NCI-H82 treated with DMSO at 0.1 percent for 48 hours (cell line): ENCODE measurements around the gene KTN1.

Experiments used
- DNase-seq: peaks from one replicate; lab custom pipeline; 2025; ENCODE audit not compliant: unreplicated experiment; lab: John Stamatoyannopoulos, UW

KTN1 gene

DNA sequence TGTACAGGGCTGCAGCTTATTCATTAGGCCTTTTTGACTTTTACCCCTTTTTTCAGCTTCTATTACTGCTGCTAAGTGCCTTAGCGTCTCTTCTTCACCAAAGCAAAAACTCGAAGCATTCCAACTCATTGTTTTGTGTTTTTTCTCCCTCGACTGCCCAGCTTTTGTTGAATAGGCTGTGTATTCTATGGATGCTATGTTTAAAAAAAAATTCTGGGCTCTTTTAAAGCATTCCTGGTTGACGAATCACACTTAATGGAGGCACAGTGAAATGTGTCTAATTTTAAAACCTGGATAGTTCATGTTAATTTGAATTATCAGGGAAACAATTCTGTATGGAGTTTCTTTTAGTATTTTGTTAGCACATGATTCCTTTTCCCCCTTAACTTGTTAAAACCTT lies 29.7 kb downstream of the KTN1 start:
- DNase-seq: no peak

DNA sequence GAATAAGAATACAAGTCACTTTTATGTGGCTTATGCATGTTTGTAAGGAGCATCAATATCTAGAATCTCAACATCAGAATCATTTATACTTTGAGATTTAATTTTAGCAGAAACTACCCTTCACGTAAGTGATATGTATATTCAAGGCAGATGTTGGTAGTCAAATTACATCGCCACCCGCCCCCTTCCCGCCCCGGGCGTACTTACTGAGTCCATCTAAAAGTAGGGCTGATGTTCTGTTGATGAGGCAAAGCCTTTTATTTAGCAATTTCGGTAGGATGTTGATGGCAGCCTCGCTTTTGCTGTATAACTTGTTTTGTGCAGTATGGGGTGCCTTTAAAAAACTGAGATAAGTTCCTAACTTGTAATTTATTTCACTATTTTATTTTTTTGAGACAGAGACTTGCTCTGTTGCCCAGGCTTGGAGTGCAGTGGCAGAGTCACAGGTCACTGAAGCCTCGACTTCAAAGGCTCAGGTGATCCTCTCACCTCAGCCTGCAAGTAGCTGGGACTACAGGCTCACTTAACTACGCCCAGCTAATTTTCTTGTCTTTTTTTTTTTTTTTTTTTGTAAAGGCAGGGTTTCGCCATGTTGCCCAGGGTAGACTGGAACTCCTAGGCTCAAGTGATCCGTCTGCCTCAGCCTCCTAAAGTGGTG lies 30.8 kb downstream of the KTN1 start:
- no peak for DNase-seq

DNA sequence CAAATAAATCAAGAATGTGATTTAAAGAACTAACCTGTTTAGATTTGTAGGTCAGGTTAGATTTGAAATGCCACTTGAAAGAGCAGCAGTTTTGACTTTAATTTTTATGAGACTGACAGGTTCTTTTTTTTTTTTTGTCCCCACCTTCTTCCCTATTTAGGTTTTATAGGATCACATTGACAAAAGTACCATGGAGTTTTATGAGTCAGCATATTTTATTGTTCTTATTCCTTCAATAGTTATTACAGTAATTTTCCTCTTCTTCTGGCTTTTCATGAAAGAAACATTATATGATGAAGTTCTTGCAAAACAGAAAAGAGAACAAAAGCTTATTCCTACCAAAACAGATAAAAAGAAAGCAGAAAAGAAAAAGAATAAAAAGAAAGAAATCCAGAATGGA lies 31.9 kb downstream of the KTN1 start:
- no peak for DNase-seq

DNA sequence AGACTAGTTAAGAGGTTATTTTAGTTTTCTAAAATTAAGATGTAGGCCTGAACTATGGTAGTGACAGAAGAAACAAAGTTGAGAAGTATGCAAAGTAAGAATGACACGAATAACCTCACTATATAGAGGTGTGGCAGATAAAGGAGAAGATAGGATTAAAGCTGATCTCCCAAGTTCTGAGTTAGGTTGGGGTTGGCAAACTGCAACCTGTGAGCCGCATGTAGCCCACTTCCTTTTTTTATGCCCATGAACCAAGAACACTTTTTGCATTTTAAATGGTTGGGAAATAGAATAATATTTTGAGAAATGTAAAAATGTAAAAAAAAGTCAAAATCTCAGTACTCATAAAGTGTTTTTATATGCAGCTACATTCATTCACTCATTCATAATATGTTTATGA lies 34.3 kb downstream of the KTN1 start:
- DNase-seq: no peak

DNA sequence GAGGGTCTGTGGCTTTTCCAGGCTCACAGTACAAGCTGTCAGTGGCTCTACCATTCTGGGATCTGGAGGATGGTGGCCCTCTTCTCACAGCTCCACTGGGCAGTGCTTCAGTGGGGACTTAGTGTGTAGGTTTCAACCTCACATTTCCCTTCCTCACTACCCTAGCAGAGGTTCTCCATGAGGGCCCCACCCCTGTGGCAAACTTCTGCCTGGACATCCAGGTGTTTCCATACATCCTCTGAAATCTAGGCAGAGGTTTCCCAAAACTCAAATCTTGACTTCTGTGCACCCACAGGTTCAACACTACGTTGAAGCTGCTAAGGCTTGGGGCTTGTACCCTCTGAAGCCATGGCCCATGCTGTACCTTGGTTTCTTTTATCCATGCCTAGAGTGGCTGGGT lies 40.3 kb downstream of the KTN1 start:
- no peak for DNase-seq

DNA sequence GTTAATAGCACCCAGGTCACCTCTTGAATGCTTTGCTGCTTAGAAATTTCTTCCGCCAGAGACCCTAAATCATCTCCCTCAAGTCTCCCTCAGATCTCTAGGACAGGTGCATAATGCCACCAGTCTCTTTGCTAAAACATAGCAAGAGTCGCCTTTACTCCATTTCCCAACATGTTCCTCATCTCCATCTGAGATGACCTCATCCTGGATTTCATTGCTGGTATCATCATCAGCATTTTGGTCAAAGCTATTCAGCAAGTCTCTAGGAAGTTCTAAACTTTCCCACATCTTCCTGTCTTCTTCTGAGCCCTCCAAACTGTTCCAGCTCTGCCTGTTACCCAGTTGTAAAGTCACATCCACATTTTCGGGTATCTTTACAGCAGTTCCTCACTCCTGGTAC lies 41.0 kb downstream of the KTN1 start:
- DNase-seq: no peak

DNA sequence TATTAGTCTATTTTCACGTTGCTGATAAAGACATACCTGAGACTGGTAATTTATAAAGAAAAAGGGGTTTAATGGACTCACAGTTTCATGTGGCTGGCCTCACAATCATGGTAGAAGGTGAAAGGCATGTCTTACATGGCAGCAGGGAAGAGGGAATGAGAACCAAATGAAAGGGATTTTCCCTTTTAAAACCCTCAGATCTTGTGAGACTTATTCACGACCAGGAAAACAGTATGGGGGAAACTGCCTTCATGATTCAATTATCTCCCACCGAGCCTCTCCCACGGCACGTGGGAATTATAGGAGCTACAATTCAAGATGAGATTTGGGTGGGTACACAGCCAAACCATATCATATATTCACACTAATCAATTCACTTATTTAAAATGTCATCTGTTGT lies 41.4 kb downstream of the KTN1 start:
- DNase-seq: no peak

DNA sequence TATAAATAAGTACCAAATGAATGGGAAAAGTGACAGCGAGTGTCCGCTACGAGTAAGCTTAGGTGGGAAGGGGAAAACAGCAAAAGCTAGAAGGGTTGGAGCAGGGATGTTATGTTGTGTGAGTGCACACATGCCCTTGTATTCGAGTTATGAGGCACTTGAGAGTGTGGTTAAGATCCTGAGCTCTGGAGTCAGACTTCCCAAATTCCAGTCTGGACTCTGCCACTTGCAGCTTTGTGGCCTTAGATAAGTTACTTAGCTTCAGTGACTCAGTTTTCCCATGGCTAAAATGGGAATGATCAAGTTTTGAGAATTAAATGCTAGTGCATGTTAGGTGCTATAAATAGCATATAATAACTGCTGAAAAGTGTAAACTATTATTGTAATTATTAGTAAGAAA lies 44.9 kb downstream of the KTN1 start:
- DNase-seq: no peak

DNA sequence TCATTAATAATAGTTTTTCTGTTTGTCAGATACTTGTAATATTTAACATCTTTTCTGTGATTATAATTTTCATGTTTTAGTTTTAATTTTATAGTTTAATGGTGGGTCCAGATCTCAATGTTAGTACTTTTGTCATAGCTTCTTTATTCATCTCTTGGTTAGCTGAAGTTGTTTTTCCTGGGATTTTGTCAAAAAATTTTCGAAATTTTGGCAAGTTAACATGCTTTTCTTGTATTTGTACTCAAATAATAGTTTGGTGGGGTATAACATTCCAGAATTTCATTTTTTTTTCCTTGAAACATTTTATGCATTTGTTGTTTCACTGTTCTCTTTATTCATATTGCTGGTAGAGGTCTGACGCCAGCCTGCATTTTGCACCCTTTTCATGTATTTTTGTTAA lies 45.5 kb downstream of the KTN1 start:
- no peak for DNase-seq

DNA sequence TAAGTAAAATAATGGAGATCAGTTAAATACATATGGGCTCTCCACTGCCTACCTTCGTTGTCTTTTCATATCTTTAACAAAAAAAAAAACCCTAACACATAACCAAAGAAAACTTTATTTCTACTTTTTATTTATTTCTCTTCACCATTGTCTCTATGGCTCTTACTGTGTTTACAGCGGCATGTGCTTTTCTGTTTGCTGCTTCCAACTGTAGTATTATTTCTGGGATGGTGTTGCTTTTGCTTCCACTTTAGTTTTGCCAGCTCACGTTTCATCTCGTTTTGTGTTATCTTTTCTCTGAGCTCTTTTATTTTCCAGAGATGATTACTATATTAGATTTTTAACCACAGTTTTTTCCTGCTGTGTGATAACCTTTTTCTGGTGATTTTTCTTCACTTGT lies 46.1 kb downstream of the KTN1 start:
- DNase-seq: no peak

DNA sequence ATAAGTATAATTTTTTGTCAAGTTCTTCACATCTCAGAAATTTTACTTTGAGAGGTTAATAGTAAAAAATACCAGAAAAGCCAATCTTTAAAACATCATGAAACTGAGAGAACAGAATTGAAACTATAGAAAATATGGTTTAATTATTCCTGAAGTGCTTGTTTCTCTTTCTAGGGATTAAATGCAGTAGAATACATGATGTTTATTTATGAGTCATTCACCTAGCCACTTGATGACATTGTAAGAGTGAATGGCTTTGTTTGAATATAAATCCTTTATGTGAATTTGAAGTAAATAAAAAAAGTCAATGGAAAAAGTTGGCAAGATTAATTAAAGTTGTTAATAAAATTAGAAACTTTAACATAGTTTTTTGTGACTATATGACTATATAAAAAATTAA lies 48.4 kb downstream of the KTN1 start:
- no peak for DNase-seq

DNA sequence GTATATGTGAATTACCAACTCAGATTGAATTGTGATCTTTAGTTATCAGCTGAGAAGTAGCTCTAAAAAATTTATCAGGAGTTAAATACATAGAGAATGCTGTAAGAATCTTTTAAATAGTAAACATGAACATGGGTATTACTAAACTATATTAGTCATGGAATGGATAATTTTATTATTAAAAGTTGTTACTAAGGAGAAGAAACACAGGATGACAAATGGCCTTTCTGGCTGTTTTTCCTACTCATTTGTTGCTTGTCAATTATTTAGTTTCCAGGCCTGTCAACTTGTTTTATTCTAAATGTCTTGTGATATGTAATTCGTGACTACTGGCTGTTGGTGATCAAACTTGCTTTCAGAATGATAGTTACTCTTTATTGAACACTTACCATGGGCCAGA lies 58.7 kb downstream of the KTN1 start:
- DNase-seq: no peak

DNA sequence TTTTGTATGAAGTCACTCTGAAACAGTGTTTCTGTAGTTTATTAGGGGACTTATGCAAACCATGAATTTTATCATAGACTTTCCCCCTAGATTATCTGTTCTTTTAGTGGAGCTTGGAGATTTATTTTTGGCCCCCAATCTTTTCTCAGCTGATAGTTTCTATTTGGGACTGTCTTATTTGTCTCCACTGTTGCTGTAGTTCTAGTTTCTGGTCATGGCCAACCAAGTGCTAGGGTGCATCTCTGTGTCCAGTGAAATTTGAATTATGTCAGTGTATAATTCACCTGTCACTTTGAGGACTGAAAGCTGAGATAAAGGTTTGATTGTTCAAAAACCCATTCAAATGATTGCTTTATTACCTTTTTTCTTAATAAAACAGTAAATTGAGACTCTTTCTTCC lies 61.3 kb downstream of the KTN1 start:
- no peak for DNase-seq

DNA sequence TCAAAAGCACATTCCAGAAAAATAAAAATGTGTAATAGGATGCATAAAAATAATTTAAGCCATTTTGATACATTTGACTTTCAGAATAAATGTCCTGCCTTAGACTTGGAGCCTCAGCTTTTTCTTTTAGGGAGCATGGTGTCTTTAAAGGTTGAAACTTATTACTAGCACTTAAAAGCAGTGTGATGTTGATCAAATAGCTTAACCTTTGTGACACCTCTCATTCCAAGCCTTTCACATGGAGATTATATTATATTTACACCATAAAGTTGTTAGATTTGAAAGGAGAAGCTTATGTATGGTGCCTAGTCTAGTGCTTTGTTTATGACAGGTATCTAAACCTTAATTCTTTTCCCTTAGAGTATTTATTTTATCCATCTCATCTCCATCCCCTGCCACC lies 61.9 kb downstream of the KTN1 start:
- no peak for DNase-seq

DNA sequence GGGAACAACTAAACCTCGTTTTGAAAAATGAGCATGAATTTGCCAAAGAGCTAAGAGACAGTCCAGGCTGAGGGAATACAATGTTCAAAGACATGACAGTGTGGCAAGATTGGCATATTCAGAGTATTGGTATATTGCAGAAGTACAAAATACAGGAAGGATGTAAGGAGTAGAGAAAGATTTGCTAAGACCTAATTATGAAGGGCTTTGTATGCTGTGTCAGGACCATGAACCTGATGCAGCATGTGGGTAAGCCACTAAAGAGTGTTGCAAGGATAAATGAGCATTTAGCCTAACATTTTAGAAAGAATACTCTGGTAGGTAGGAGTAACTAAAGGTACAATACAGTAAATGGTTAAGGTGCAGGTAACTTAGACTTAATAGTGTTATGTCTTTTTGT lies 65.1 kb downstream of the KTN1 start:
- DNase-seq: no peak

DNA sequence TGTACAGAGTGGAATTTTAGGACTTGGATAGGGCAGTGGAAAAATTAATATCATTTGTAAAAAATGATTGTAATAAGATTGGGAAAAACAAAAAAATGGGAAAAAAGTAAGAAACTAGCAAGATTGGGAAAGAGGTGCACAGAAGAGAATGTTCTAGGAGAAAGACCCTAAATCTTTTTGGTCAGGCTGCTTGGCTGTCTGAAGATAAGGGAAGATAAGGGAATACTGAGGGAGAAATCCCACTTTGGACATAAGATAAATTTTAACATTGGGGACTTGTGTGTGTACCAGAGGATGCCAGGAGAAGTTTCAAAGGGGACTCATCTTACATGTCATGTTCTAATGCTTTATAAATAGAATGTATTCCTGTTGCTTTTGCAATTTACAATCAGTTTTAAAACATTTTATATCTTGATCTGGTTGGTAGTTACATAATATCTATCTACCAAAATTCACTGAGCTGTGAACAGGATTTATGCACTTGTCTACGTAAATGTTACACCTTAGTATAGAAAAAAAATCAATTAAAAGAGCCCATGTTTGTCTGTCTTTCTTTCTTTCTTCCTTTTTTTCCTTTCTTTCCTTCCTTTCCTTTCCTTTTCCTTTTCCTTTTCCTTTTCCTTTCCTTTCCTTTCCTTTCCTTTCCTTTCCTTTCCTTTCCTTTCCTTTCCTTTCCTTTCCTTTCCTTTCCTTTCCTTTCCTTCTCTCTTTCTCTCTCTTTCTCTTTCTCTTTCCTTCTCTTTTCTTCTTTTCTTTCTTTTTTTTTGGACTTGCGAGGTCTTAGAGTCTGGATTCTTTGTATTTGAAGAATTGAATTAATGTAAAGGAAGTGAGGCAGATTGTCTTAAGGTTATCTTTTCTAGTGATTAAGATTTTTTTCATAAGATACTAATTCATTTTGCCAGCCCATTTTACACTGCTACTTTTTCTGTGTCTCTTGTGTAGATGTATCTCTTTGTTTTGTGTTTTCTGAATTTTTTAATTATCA lies 66.1 kb downstream of the KTN1 start:
- no peak for DNase-seq

DNA sequence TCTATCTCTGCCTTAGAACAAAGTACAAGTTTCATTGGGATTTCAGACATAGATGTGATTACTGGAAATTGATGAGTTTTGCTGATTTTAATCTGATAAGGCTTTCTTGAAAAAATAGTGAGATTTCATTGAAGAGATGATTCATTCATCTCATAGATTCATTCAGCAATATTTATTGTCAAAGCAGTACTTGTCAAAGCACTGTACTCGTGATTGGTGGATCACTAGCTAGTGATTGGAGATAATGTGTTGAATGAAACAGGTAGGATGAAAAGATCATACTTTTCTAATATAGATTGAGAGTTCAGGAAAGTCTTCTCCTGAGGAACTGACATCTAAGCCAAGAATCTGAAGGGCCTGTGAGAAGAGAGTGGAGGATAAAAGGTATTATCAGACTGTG lies 71.0 kb downstream of the KTN1 start:
- no peak for DNase-seq

DNA sequence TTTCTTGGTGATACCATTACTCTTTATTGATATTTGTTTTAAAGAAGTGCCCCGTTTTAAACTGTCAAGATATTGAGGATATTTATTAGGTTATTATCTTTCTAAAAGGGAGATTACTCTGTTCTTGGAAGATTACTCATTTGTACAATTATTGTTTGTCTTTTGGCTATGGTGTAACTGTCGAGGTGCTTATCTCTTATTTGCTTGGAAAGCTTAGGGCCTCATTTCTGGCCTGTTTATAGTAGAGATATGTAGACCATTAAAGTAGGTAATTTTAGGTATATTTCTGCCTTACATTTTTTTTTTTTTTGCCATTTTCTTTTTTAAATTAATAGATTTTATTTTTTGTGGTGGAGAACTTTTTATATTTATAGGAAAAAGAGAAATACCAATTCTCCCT lies 74.2 kb downstream of the KTN1 start:
- no peak for DNase-seq

DNA sequence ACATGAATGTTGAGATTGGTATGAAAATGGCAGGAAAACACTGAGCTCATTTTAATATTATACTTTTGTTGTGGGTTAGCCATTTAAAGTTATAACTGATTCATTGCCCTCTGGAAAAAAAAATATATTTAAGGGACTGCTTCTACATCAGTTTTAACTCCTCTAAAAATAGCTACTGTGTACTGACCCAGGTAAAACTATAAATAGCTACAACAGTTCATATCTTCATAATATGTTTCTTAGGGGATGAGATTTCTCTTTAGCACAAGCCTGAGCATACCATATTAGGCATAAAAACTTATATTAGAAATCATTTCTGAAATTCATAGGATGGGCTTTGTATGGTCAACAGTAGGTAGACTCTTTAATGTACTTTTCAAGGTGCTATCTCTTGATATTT lies 81.0 kb downstream of the KTN1 start:
- no peak for DNase-seq

DNA sequence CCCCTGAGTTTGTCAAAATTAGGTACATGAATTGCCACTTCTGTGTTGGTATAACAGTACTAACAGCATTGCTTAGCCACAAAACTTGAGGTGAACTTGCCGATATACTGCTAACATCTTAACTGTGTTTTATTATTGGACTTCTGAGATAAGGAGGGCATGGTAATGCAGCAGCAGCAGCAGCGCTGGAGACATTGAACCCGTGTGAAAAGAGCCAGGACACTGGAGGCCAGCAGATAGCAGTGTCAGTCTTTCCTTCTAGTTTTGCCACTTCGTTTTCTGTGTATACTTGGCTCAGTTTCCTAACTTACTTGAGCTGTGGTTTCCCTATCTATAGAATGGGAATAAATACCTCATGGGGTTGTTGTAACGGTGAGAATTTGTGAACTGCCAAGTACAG lies 82.7 kb downstream of the KTN1 start:
- DNase-seq: no peak

DNA sequence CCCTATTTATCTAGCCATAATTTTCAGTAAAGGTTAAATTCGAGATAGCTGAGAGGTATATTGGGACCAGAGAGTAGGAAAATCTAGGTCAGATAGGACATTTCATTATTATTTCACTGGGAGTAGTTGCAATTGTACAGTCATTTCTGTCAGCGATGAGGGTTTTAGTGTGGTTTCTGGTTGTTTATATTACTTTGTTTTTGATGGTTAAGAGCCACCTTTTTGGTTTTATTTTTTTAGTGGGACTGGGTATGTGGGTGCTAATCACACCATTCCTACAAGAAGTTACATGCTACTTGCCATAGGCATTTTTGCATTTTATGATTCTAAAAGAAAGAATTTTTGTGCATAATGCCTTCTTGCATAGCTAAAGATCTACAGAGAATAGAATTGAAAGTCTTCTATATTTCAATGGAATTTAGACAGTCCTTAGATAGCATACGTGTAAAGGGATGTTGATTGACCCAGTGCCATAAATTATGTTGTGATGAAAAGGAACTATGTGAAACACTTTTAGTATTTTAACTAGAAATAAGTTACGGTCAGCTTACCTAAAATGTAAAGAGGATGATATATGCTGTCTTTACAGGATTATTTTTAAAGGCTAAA lies 85.2 kb downstream of the KTN1 start:
- no peak for DNase-seq

DNA sequence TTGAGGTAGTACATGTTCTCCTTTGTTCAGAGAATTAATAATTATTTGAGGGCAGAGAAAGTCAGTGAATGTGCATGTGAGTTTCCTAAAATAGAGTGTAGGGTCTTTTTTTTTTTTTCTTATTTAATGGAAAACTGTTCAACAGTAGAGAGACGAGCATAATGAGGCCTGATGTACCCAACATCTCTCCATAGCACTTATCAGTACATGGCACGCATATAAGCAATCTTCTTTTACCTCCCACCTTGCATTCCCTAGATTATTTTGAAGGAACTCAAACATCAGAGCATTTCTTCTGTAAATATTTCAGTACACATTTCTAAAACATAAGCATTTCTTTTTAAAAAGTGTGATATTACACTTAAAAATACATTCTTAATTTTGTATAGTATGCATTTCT lies 87.8 kb downstream of the KTN1 start:
- no peak for DNase-seq
